Stimulated activated memory B cell treated with anti-CD40 and anti-IgM and Interleukin-4, amounts not matched to agents 10 μg/mL and 1 μg/mL and 100 μg/mL, for 72 hours (primary cell): ENCODE data around the gene SPTLC2.

Experiments used
- ATAC-seq: fragments of 150-1000 bp; cut with Tn5 transposase; 2 replicates; pipeline ENCODE4 v1.10.0; 2021
- H3K27ac Mint-ChIP-seq: one replicate; pipeline ENCODE4 v1.8.0; 2022; ENCODE audit warnings: mild to moderate bottlenecking, mixed read lengths
- H3K27me3 Mint-ChIP-seq: one replicate; pipeline ENCODE4 v1.8.0; 2022; ENCODE audit warnings: mixed read lengths
- H3K36me3 Mint-ChIP-seq: one replicate; pipeline ENCODE4 v1.8.0; 2022; ENCODE audit warnings: mixed read lengths
- H3K4me1 Mint-ChIP-seq: one replicate; pipeline ENCODE4 v1.8.0; 2022; ENCODE audit warnings: mixed read lengths
- H3K4me3 Mint-ChIP-seq: one replicate; pipeline ENCODE4 v1.8.0; 2022; ENCODE audit warnings: mild to moderate bottlenecking, moderate library complexity, mixed read lengths
- H3K9me3 Mint-ChIP-seq: one replicate; pipeline ENCODE4 v1.8.0; 2022; ENCODE audit warnings: mixed read lengths

Gene SPTLC2

DNA sequence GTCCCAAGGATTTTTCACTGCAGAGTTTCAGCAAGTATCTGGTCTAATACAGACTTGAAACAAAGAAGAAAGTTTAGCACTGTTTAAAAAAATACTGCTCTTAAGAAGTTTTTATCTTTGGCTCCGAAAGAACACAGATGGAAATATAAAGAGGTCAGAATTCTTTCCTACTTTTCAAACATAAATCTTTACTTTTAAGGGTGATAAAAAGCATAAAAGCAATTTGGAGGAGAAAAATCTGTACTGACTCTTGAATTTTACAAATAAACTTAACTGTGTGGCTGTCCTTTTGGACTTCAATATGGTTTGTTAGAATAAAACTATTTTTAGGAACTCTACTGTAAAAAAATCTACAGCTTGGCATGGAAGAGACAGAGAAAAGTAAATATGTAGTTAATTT, 90.2 kb downstream of the SPTLC2 start:
- H3K36me3 Mint-ChIP-seq = peaks cover 43% of the 10 kb centered on the region
- no peak overlapping the region for H3K4me3 Mint-ChIP-seq
- no peaks in the 10 kb centered on the region for H3K9me3 Mint-ChIP-seq
- ATAC-seq = no peak
- H3K27ac Mint-ChIP-seq = no peak overlapping the region
- H3K27me3 Mint-ChIP-seq = no peaks in the 10 kb centered on the region
- H3K4me1 Mint-ChIP-seq = no peaks in the 10 kb centered on the region

DNA sequence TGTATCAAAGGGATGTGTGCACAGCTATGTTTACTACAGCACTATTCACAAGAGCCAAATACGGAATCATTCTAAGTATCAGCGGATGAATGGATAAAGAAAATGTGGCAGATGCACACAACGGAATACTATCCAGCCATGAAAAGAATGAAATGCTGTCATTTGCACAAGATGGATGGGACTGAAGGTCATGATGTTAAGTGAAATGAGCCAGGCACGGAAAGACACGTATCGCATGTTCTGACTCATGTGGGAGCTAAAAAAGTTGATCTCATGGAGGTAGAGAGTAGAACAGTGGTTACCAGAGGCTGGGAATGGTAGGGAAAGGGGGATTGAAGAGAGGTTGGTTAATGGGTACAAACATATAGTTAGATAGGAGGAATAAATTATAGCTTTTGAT, 91.9 kb downstream of the SPTLC2 start:
- no peak for ATAC-seq
- Mint-ChIP-seq H3K27me3 (no peaks in the 10 kb centered on the region), H3K27ac (no peak overlapping the region), H3K36me3 (peaks cover 51% of the 10 kb centered on the region), H3K9me3 (no peaks in the 10 kb centered on the region), H3K4me3 (no peak overlapping the region), H3K4me1 (no peaks in the 10 kb centered on the region)

GRCh38 chr14:77523109-77523508, 93.3 kb downstream of the SPTLC2 start:
- Mint-ChIP-seq H3K27me3 (no peaks in the 10 kb centered on the region), H3K4me1 (no peaks in the 10 kb centered on the region), H3K36me3 (peaks cover 65% of the 10 kb centered on the region), H3K9me3 (no peaks in the 10 kb centered on the region), H3K27ac (no peak overlapping the region), H3K4me3 (no peak overlapping the region)
- no peak for ATAC-seq

GRCh38 chr14:77520555-77520954, 95.9 kb downstream of the SPTLC2 start:
- Mint-ChIP-seq H3K36me3 (peaks cover 83% of the 10 kb centered on the region), H3K27ac (no peak overlapping the region), H3K4me1 (no peaks in the 10 kb centered on the region), H3K4me3 (no peak overlapping the region), H3K9me3 (no peaks in the 10 kb centered on the region), H3K27me3 (no peaks in the 10 kb centered on the region)
- no peak for ATAC-seq

DNA sequence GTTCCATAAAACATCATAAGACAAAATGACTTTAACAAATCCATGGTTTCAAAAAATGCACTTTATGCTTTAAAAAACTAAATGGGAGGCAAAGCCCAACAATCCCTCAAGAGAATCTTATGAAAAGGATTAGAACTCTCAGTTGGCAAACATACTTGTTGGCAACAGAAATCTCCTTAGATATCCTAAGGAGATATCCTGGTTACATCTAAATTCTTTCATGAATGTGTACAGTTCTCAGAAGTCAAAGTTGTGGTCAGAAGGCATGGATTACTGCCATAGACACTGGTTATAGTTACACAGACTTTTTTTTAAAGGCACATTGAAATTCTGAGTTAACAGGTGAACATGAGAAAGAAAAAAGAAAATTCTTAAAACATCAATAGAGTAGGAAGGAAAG, 100.3 kb downstream of the SPTLC2 start:
- no peaks in the 10 kb centered on the region for H3K27me3 Mint-ChIP-seq
- H3K9me3 Mint-ChIP-seq = no peaks in the 10 kb centered on the region
- no peak overlapping the region for H3K4me3 Mint-ChIP-seq
- peaks cover 71% of the 10 kb centered on the region for H3K36me3 Mint-ChIP-seq
- H3K27ac Mint-ChIP-seq = no peak overlapping the region
- no peak for ATAC-seq
- no peaks in the 10 kb centered on the region for H3K4me1 Mint-ChIP-seq

DNA sequence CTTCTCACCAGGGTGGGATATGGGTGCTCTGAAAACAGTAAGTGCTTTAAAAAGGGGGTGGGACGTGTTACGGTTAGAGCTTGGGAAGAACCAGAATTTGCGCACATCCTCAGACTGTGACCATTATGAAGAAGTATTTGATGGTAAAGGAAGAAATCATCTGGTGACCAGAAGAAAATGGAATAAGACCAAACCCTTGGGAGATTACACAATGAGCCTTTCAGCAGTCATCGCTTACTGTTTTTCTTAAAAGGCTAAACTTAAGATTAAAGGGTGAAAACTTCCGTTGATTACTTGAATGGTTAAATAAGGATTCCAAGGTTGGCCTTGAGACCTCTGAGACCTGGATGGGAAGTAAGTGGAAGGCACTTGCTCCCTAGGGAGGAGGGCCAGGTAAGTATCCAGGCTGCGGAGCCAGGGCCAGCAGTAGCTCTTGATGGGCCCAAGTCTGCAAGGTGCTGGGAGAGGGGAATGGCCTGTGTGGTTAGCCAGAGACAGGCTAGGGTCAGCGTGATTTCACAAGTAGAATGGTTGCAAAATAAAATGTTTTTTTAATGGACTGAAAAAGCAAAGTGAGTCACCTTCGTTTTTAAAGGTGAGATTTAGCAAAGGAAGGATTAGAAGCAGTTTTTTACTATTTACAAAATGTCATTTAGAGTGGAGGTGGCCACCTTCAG, 104.8 kb downstream of the SPTLC2 start:
- Mint-ChIP-seq H3K27ac (no peak overlapping the region), H3K36me3 (peaks cover 59% of the 10 kb centered on the region), H3K4me1 (no peaks in the 10 kb centered on the region), H3K4me3 (no peak overlapping the region), H3K9me3 (no peaks in the 10 kb centered on the region), H3K27me3 (no peaks in the 10 kb centered on the region)
- ATAC-seq = no peak

- H3K4me1 Mint-ChIP-seq = no peaks in the 10 kb centered on the region
- no peak for ATAC-seq
- H3K9me3 Mint-ChIP-seq = peaks cover 2% of the 10 kb centered on the region
- no peaks in the 10 kb centered on the region for H3K27me3 Mint-ChIP-seq
- H3K27ac Mint-ChIP-seq = no peak overlapping the region
- H3K4me3 Mint-ChIP-seq = no peak overlapping the region
- peaks cover 57% of the 10 kb centered on the region for H3K36me3 Mint-ChIP-seq
Measured at GRCh38 chr14:77509366-77509765, 107.1 kb downstream of the SPTLC2 start.

- Mint-ChIP-seq H3K27ac (no peak overlapping the region), H3K36me3 (peaks cover 57% of the 10 kb centered on the region), H3K4me3 (no peak overlapping the region), H3K9me3 (peaks cover 2% of the 10 kb centered on the region), H3K4me1 (no peaks in the 10 kb centered on the region), H3K27me3 (no peaks in the 10 kb centered on the region)
- no peak for ATAC-seq
Measured at GRCh38 chr14:77508876-77509275, 107.6 kb downstream of the SPTLC2 start.

DNA sequence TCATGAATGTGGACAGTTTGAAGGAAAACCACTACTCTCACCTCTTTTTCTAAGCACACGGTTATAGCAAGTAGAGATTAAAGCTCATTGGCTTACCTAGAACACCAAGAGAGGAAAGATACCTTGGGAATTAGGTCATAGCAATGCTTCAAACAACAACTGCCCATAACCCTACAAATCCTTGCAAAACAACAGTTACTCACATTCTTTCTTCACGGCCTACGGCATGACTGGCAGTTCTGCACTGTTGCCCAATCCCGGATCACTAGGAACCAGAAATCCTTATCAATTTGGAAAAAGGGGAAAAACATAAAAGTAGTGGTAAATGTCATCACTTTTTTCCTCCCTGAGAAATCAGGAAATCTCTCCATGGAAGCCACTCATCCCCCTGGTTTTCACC, 108.2 kb downstream of the SPTLC2 start:
- Mint-ChIP-seq H3K36me3 (peaks cover 57% of the 10 kb centered on the region), H3K27ac (no peak overlapping the region), H3K27me3 (no peaks in the 10 kb centered on the region), H3K9me3 (peaks cover 3% of the 10 kb centered on the region), H3K4me1 (no peaks in the 10 kb centered on the region), H3K4me3 (no peak overlapping the region)
- ATAC-seq = no peak

DNA sequence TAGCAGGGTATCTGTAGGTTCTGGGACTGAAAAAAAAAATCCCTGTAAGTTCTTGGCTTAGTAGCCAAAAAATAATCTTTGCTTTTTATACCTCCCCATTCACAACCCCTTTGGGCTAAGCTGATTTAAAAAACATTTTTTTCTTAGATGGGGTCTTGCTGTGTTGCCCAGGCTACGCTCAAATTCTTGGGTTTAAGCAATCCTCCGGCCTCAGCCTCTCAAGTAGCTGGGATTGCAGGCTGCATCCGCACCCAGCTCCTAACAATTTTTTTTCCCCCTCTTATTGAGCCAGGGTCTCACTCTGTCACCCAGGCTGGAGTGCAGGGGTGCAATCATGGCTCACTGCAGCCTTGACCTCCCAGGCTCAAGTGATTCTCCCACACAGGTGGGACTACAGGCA, 108.7 kb downstream of the SPTLC2 start:
- Mint-ChIP-seq H3K9me3 (peaks cover 5% of the 10 kb centered on the region), H3K27me3 (no peaks in the 10 kb centered on the region), H3K36me3 (peaks cover 57% of the 10 kb centered on the region), H3K27ac (no peak overlapping the region), H3K4me3 (no peak overlapping the region), H3K4me1 (no peaks in the 10 kb centered on the region)
- no peak for ATAC-seq

GRCh38 chr14:77505031-77505430, 111.4 kb downstream of the SPTLC2 start:
- H3K36me3 Mint-ChIP-seq = peaks cover 32% of the 10 kb centered on the region
- no peak for ATAC-seq
- H3K27ac Mint-ChIP-seq = no peak overlapping the region
- no peak overlapping the region for H3K4me3 Mint-ChIP-seq
- peaks cover 8% of the 10 kb centered on the region for H3K27me3 Mint-ChIP-seq
- peaks cover 4% of the 10 kb centered on the region for H3K4me1 Mint-ChIP-seq
- H3K9me3 Mint-ChIP-seq = peaks cover 5% of the 10 kb centered on the region

DNA sequence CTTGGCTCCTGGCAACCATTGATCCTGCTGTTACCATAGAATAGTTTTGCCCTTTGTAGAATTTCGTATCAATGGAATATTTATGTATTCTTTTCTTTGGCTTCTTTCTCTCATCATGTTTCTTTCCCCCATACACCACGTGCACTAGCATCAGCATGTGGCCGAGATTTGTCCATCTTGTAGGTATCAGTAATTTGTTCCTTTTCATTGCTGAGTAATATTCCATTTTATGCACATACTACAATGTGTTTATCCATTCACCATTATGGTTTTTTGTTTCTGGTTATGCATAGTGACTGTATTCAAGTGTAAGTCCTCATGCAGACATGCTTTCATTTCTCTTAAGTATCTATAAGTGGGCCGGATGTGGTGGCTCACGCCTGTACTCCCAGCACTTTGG, 113.3 kb downstream of the SPTLC2 start:
- Mint-ChIP-seq H3K27ac (no peak overlapping the region), H3K4me3 (no peak overlapping the region), H3K36me3 (peaks cover 19% of the 10 kb centered on the region), H3K4me1 (peaks cover 16% of the 10 kb centered on the region), H3K27me3 (peaks cover 19% of the 10 kb centered on the region), H3K9me3 (peaks cover 5% of the 10 kb centered on the region)
- no peak for ATAC-seq

DNA sequence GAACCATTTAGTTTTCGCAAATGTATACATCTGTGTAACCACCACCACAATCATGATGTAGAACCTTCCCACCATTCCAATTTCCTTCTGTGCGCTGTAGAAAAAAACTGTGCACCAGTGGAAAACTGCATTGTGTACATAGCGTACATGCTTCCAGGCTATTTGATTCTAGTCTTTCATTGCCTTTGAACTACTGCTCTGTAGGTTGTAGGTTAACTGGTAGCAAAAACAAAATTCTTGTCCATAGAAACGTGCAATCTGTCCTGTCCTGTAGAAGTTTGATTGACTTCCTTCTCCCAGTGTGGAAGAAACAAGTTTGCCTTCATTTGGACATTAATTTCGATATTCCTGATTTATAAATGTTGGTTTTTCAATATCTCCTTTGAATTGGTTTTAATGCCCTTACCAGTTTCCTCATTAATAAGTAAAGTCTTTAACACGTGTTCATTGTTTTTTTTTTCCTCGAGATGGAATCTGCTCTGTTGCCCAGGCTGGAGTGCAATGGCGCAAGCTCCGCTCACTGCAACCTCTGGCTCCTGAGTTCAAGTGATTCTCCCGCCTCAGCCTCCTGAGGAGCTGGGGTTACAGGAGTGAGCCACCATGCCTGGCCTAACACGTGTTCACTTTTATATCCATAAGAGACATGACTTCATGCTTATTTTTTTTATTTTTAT, 114.2 kb downstream of the SPTLC2 start:
- Mint-ChIP-seq H3K27ac (no peak overlapping the region), H3K9me3 (peaks cover 5% of the 10 kb centered on the region), H3K4me1 (peaks cover 25% of the 10 kb centered on the region), H3K36me3 (peaks cover 14% of the 10 kb centered on the region), H3K27me3 (peaks cover 28% of the 10 kb centered on the region), H3K4me3 (no peak overlapping the region)
- ATAC-seq = no peak

DNA sequence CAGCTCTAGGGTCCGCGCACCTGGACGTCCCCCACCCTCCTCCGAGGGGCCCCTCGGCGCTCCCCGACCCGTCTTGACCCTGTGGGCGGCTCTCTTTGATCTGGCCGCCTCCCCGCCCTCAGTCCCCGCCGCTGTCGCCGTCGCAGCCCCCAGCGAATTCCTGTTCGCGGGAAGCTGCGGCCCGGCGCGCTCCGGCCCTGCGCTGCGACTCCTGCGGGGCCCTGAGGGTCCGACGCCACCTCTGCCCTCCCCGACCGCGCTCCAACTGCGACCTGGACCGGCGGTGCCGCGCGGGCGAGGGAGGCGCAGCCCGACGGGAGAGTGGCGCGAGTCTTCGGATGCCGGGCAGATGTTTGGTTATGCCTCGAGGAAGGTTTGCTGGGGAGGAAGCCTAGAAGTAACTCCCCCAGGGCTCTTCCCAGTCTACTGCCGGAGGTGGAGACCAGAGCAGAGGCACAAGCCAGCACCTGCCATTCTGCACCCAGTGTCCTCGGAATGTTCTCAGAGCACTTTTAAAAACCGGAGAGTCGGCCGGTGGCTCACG, 117.4 kb downstream of the SPTLC2 start:
- Mint-ChIP-seq H3K4me3 (peak overlapping the region; percentile 68), H3K9me3 (peaks cover 3% of the 10 kb centered on the region), H3K36me3 (no peaks in the 10 kb centered on the region), H3K27ac (no peak overlapping the region), H3K27me3 (peaks cover 44% of the 10 kb centered on the region), H3K4me1 (peaks cover 26% of the 10 kb centered on the region)
- ATAC-seq = peak; percentile 40

DNA sequence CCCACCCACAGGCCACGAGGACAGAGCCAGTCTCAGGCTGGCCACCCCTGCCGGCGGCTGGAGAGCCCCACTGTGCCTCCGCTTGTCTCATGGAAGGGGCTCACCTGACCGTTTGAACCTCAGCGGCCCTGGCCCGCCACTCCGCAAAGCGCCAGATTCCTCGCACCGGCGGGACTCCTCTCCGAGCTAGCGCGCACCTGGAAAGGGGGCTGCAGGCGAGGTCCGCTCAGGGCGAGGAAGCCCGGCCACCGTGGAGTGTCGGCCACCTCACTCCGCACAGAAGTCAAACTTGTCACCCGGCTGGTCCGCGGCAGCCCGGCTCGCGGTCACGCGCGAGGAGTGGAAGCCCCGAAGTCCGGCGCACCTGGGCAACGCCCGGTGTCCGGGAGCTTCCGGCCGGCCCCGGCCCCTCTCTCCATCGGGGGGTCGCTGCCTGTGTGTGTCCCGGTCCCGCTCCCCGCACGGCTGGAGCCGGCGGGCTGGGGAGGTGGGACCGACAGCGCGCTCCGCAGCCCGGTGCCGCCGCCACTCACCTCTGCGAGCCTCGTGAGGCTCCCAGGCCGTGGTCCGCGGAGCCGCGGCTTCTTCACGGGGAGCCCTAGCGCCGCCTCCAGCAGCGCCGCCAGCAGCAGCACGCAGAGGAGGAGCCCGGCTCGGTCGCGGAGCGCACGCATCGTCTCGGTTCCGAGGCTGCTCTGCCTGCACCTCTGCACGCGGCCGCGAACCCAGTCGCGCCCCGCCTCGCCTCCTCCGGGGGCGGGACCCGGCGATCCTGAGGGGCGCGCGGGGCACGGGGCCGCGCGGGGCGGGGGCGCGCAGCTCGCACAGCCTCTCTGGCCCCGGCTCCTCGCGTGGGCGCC, 118.1 kb downstream of the SPTLC2 start, which contains the start of gene ISM2:
ISM2 (minus strand) TSS at position 697 of the 860 bp plus-strand sequence; CDS start at position 674, 23 bp downstream.
- Mint-ChIP-seq H3K27ac (no peak within 1 kb of the TSS), H3K9me3 (peaks cover 3% of the 10 kb centered on the region), H3K4me1 (peaks cover 26% of the 10 kb centered on the region), H3K27me3 (peaks cover 44% of the 10 kb centered on the region), H3K4me3 (peak within 1 kb of the TSS; percentile 68), H3K36me3 (no peaks in the 10 kb centered on the region)
- ATAC-seq = peak; percentile 78
